ENCODE data around the gene LTBP1.

DNA sequence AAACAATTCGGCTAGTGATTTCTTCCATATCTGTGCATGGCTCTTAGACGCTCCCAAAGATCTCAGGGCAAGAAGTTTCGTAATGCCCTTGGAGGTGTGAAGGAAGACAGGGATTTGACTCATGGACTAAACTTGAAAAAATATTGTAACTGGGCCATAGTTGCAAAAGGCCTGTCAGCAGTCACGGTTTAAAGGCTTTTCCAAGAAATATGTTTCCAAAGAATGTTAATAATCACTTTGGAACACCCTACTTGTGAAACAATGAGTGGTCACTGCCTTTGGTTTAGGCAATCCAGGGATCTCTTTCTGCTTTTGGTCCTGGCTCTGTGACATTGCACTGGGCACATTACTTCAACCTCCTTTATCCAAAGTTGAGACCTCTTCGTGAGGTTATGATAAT, 427.2 kb downstream of the LTBP1 start:
- TF ChIP-seq, protein P1, sequence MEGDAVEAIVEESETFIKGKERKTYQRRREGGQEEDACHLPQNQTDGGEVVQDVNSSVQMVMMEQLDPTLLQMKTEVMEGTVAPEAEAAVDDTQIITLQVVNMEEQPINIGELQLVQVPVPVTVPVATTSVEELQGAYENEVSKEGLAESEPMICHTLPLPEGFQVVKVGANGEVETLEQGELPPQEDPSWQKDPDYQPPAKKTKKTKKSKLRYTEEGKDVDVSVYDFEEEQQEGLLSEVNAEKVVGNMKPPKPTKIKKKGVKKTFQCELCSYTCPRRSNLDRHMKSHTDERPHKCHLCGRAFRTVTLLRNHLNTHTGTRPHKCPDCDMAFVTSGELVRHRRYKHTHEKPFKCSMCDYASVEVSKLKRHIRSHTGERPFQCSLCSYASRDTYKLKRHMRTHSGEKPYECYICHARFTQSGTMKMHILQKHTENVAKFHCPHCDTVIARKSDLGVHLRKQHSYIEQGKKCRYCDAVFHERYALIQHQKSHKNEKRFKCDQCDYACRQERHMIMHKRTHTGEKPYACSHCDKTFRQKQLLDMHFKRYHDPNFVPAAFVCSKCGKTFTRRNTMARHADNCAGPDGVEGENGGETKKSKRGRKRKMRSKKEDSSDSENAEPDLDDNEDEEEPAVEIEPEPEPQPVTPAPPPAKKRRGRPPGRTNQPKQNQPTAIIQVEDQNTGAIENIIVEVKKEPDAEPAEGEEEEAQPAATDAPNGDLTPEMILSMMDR (IDR thresholded peaks at IDR 0.05) = no peak
- no peak for TF ChIP-seq POLR2A (IDR thresholded peaks at IDR 0.05)

Data from lower leg skin (tissue), 3 donors.